ENCODE measurements around the gene TMEM18.

TMEM18 gene

DNA sequence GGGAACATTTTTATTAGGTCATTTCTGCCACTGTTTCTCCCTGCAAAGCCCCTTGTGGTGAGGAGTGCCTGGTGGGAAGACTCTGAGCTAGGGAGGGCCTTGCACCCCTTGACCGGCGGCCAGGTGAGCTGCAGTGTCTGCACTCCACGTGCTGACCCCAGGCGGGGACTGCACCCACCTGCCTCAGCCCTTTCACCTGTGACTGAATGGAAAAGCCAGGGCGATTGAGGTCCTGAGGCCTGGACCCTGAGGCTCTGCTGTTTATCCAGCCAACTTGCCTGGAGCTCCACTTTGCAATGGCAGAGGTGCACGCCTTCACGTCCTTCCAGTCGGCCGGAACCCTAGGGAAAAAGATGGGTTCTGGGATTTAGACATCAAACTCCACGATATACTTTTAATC lies 53.1 kb downstream of the TMEM18 start:
- no peak overlapping the region for H3K27ac ChIP-seq (ENCODE audit: extremely low read depth, low read depth, low read length)
- no peak for TF ChIP-seq KLF7 (tag by site-specific recombination; IDR thresholded peaks at IDR 0.05; ENCODE audit: borderline replicate concordance)
- ChIA-PET POLR2A (no interaction called here), CTCF (interaction anchor here (2.2 kb wide), 1 partner anchor 94 kb away, joined by 10 read pairs; no protein-coding TSS in a partner anchor)
- H3K4me3 ChIP-seq (ENCODE audit: low read depth, low read length), result no peak overlapping the region
- H3K4me1 ChIP-seq (ENCODE audit: control insufficient read depth, insufficient read depth, low read length), result no peaks in the 10 kb centered on the region
- no peaks in the 10 kb centered on the region for H3K36me3 ChIP-seq (ENCODE audit: control insufficient read depth in 2 of 2, insufficient read depth in 1 of 2, low read length in 2 of 2)
- H3K9me3 ChIP-seq (ENCODE audit: control insufficient read depth, insufficient read depth, low read depth, low read length), result no peaks in the 10 kb centered on the region

GRCh38 chr2:623130-623922 lies 53.9 kb downstream of the TMEM18 start:
- TF ChIP-seq PRDM1 (tag by site-specific recombination; IDR thresholded peaks at IDR 0.05) (no peak), ZNF426 (tag by site-specific recombination; IDR thresholded peaks at IDR 0.05) (no peak), ZNF560 (tag by site-specific recombination; IDR thresholded peaks at IDR 0.05; ENCODE audit: borderline replicate concordance) (no peak), HIC1 (tag by site-specific recombination; IDR thresholded peaks at IDR 0.05) (no peak), ZNF350 (tag by site-specific recombination; IDR thresholded peaks at IDR 0.05) (no peak), ZNF248 (tag by site-specific recombination; IDR thresholded peaks at IDR 0.05) (no peak), ZNF274 (IDR thresholded peaks at IDR 0.05; ENCODE audit: low read length) (no peak), ZNF274 (tag by site-specific recombination; IDR thresholded peaks at IDR 0.05; ENCODE audit: borderline replicate concordance) (no peak), ZNF76 (tag by site-specific recombination; IDR thresholded peaks at IDR 0.05; ENCODE audit: borderline replicate concordance, low read depth) (no peak), ZNF155 (tag by site-specific recombination; IDR thresholded peaks at IDR 0.05) (no peak), ZNF843 (tag by site-specific recombination; IDR thresholded peaks at IDR 0.05) (no peak), ZNF501 (tag by site-specific recombination; IDR thresholded peaks at IDR 0.05) (no peak)
- TF ChIP-seq, protein P1, sequence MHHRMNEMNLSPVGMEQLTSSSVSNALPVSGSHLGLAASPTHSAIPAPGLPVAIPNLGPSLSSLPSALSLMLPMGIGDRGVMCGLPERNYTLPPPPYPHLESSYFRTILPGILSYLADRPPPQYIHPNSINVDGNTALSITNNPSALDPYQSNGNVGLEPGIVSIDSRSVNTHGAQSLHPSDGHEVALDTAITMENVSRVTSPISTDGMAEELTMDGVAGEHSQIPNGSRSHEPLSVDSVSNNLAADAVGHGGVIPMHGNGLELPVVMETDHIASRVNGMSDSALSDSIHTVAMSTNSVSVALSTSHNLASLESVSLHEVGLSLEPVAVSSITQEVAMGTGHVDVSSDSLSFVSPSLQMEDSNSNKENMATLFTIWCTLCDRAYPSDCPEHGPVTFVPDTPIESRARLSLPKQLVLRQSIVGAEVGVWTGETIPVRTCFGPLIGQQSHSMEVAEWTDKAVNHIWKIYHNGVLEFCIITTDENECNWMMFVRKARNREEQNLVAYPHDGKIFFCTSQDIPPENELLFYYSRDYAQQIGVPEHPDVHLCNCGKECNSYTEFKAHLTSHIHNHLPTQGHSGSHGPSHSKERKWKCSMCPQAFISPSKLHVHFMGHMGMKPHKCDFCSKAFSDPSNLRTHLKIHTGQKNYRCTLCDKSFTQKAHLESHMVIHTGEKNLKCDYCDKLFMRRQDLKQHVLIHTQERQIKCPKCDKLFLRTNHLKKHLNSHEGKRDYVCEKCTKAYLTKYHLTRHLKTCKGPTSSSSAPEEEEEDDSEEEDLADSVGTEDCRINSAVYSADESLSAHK (tag by site-specific recombination; IDR thresholded peaks at IDR 0.05), result no peak
- TF ChIP-seq, protein P2, sequence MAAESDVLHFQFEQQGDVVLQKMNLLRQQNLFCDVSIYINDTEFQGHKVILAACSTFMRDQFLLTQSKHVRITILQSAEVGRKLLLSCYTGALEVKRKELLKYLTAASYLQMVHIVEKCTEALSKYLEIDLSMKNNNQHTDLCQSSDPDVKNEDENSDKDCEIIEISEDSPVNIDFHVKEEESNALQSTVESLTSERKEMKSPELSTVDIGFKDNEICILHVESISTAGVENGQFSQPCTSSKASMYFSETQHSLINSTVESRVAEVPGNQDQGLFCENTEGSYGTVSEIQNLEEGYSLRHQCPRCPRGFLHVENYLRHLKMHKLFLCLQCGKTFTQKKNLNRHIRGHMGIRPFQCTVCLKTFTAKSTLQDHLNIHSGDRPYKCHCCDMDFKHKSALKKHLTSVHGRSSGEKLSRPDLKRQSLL (tag by site-specific recombination; IDR thresholded peaks at IDR 0.05), result no peak
- TF ChIP-seq, protein P3, sequence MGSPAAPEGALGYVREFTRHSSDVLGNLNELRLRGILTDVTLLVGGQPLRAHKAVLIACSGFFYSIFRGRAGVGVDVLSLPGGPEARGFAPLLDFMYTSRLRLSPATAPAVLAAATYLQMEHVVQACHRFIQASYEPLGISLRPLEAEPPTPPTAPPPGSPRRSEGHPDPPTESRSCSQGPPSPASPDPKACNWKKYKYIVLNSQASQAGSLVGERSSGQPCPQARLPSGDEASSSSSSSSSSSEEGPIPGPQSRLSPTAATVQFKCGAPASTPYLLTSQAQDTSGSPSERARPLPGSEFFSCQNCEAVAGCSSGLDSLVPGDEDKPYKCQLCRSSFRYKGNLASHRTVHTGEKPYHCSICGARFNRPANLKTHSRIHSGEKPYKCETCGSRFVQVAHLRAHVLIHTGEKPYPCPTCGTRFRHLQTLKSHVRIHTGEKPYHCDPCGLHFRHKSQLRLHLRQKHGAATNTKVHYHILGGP (tag by site-specific recombination; IDR thresholded peaks at IDR 0.05), result no peak
- Histone ChIP-seq H3K36me3 (ENCODE audit: control insufficient read depth in 2 of 2, insufficient read depth in 1 of 2, low read length in 2 of 2) (no peaks in the 10 kb centered on the region), H3K27ac (ENCODE audit: extremely low read depth, low read depth, low read length) (no peak overlapping the region), H3K9me3 (ENCODE audit: control insufficient read depth, insufficient read depth, low read depth, low read length) (no peaks in the 10 kb centered on the region), H3K4me1 (ENCODE audit: control insufficient read depth, insufficient read depth, low read length) (no peaks in the 10 kb centered on the region), H3K4me3 (ENCODE audit: low read depth, low read length) (no peak overlapping the region)
- ChIA-PET CTCF (interaction anchor here (0.7 to 2.2 kb wide), 2 partner anchors 93 to 133 kb away, joined by 5 to 10 read pairs; no protein-coding TSS in a partner anchor), POLR2A (no interaction called here)

All from HEK293 (cell line).